Measurements from ENCODE around the gene RASL10A.

DNA sequence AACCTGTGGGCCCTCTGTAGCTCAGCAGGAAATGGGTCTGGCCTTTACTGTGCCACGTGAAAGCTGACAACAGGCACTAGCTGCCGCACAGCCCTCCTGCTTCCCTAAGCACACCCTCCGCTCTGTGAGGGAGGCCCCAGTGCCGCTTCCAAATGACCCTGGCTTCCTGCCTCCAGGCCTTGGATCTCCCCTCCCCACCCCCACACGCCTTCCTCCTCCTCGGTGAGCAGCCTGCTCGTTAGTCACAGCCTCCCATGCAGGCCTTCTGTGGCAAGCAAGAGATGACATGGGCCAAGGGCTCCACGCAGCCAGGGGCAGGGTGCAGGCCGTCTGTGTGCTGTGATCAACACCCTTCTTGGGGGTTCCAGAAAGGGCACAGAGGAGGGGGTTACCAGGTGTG, 15.3 kb upstream of the RASL10A start:
- TF ChIP-seq EZH2 (IDR thresholded peaks at IDR 0.05; ENCODE audit: borderline replicate concordance) = no peak
- TF ChIP-seq, protein P1, sequence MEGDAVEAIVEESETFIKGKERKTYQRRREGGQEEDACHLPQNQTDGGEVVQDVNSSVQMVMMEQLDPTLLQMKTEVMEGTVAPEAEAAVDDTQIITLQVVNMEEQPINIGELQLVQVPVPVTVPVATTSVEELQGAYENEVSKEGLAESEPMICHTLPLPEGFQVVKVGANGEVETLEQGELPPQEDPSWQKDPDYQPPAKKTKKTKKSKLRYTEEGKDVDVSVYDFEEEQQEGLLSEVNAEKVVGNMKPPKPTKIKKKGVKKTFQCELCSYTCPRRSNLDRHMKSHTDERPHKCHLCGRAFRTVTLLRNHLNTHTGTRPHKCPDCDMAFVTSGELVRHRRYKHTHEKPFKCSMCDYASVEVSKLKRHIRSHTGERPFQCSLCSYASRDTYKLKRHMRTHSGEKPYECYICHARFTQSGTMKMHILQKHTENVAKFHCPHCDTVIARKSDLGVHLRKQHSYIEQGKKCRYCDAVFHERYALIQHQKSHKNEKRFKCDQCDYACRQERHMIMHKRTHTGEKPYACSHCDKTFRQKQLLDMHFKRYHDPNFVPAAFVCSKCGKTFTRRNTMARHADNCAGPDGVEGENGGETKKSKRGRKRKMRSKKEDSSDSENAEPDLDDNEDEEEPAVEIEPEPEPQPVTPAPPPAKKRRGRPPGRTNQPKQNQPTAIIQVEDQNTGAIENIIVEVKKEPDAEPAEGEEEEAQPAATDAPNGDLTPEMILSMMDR (IDR thresholded peaks at IDR 0.05; ENCODE audit: poor library complexity) = no peak

Data from hepatocyte (in vitro differentiated cells).